Measurements from ENCODE around the gene RNF224.

RNF224 gene

GRCh38 chr9:137277329-137278041 lies 50.2 kb downstream of the RNF224 start, which contains the start of gene TOR4A:
Gene TOR4A (plus strand): TSS chr9:137277726. CDS start chr9:137278690, 964 bp downstream.
- Histone ChIP-seq H3K27ac (peak within 1 kb of the TSS; percentile 98), H3K4me3 (ENCODE audit: low read depth, low read length) (peak within 1 kb of the TSS; percentile 31), H3K9me3 (ENCODE audit: severe bottlenecking) (no peaks in the 10 kb centered on the region), H3K36me3 (peaks cover 15% of the 10 kb centered on the region), H3K27me3 (ENCODE audit: insufficient read depth, low read depth, severe bottlenecking) (no peaks in the 10 kb centered on the region)
- TF ChIP-seq, protein P1, sequence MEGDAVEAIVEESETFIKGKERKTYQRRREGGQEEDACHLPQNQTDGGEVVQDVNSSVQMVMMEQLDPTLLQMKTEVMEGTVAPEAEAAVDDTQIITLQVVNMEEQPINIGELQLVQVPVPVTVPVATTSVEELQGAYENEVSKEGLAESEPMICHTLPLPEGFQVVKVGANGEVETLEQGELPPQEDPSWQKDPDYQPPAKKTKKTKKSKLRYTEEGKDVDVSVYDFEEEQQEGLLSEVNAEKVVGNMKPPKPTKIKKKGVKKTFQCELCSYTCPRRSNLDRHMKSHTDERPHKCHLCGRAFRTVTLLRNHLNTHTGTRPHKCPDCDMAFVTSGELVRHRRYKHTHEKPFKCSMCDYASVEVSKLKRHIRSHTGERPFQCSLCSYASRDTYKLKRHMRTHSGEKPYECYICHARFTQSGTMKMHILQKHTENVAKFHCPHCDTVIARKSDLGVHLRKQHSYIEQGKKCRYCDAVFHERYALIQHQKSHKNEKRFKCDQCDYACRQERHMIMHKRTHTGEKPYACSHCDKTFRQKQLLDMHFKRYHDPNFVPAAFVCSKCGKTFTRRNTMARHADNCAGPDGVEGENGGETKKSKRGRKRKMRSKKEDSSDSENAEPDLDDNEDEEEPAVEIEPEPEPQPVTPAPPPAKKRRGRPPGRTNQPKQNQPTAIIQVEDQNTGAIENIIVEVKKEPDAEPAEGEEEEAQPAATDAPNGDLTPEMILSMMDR (IDR thresholded peaks at IDR 0.05; ENCODE audit: low read depth, low read length) = peak; percentile 26; the same call in 1 of the 2 replicates
- DNase-seq = peak; percentile 91

- Histone ChIP-seq H3K27me3 (ENCODE audit: insufficient read depth, low read depth, severe bottlenecking) (no peaks in the 10 kb centered on the region), H3K9me3 (ENCODE audit: severe bottlenecking) (no peaks in the 10 kb centered on the region), H3K4me3 (ENCODE audit: low read depth, low read length) (peak overlapping the region; percentile 31), H3K36me3 (peaks cover 15% of the 10 kb centered on the region), H3K27ac (peak overlapping the region; percentile 98)
- no peak for DNase-seq
- TF ChIP-seq, protein P1 (IDR thresholded peaks at IDR 0.05; ENCODE audit: low read depth, low read length) = no peak
These were observed 50.9 kb downstream of the RNF224 start for GRCh38 chr9:137278061-137278701.

Measured in WERI-Rb-1 (cell line).